Measurements from ENCODE around the gene UACA. TPM values are rescaled to one million over a fixed set of nuclear protein-coding genes. Genes with fewer than 3 reads are reported as not detected.

UACA gene
- total and polyA plus RNA-seq, 9 of the 15 experiments (the other 6 are each of a cell fraction or from before 2014, with no cell fraction given) = 0.06 to 0.33 (median 0.15) TPM; not detected in 5

GRCh38 chr15:70633991-70634390, 129.4 kb downstream of the UACA start:
- in situ Hi-C loops (cut with MboI) = no loop called here
- H3K27ac ChIP-seq (ENCODE audit: extremely low read depth, low read depth, low read length) = no peak overlapping the region
- peaks cover 4 to 47% of the 10 kb centered on the region in 2 experiments; a peak in 4 of 5 replicates for H3K27me3 ChIP-seq (ENCODE audit: control insufficient read depth in 2 of 2, insufficient read depth in 2 of 2, low read length in 2 of 2)
- WGBS (ENCODE audit: insufficient coverage, low coverage, missing lambda C conversion rate) = 2% methylated on average over 7 of the region's 7 CpGs
- H3K79me2 ChIP-seq (ENCODE audit: control insufficient read depth, insufficient read depth, low read length) = no peaks in the 10 kb centered on the region
- DNase-seq (ENCODE audit: extremely low read depth in 1 of 4, low spot score in 3 of 4) = no peak
- no peak for ATAC-seq
- no peak overlapping the region for H3K4me3 ChIP-seq
- CTCF ChIA-PET (ENCODE audit: low intra/inter-chr PET ratio) = no interaction called here
- no peak overlapping the region for H2AFZ ChIP-seq (ENCODE audit: low read depth, low read length)
- no peak overlapping the region for H3K4me2 ChIP-seq (ENCODE audit: insufficient read depth, low read length)
- intact Hi-C loops (cut with micrococcal nuclease) = no loop called here
- POLR2A ChIA-PET = no interaction called here
- peaks cover 3% of the 10 kb centered on the region for H3K9me1 ChIP-seq (ENCODE audit: control insufficient read depth, insufficient read depth, low read length)
- H3K4me1 ChIP-seq (replicated peaks in 1 of 2; ENCODE audit: control insufficient read depth in 2 of 2, insufficient read depth in 2 of 2, low read length in 2 of 2) = peaks cover 2 to 7% of the 10 kb centered on the region in 2 experiments; a peak in 4 of 5 replicates
- BruUV-seq (replicated peaks) = no TSS peak
- no peaks in the 10 kb centered on the region for H3K9me3 ChIP-seq (replicated peaks; ENCODE audit: control insufficient read depth, insufficient read depth, low read depth, low read length)
- FAIRE-seq = no peak
- H3K36me3 ChIP-seq (ENCODE audit: control insufficient read depth, insufficient read depth, low read length) = no peaks in the 10 kb centered on the region
- H4K20me1 ChIP-seq (replicated peaks; ENCODE audit: control insufficient read depth, insufficient read depth, low read length) = no peaks in the 10 kb centered on the region
- no peak overlapping the region for H3K9ac ChIP-seq (ENCODE audit: insufficient read depth in 1 of 2, low read depth in 2 of 2, low read length in 2 of 2)
- TF ChIP-seq ASH1L (IDR thresholded peaks at IDR 0.05; ENCODE audit: borderline replicate concordance, low read depth, partially characterized antibody) (no peak), ATF1 (CRISPR knock-in tag; IDR thresholded peaks at IDR 0.05) (no peak), ATF1 (tag; IDR thresholded peaks at IDR 0.05) (no peak), CHAMP1 (IDR thresholded peaks at IDR 0.05) (no peak), U2AF2 (optimal IDR thresholded peaks at IDR 0.05; ENCODE audit: low read depth, low read length) (no peak), ZNF384 (IDR thresholded peaks at IDR 0.05; ENCODE audit: low read depth, low read length) (no peak), JUN (IDR thresholded peaks at IDR 0.05; ENCODE audit: borderline replicate concordance, low read depth, low read length) (no peak), JUN (CRISPR knock-in tag; IDR thresholded peaks at IDR 0.05; ENCODE audit: borderline replicate concordance) (no peak), ATF2 (CRISPR knock-in tag; IDR thresholded peaks at IDR 0.05) (no peak), CBFB (CRISPR knock-in tag; IDR thresholded peaks at IDR 0.05) (no peak), CCNT2 (IDR thresholded peaks at IDR 0.05; ENCODE audit: borderline replicate concordance, extremely low read depth, insufficient read length, low read depth, low read length) (no peak), ZNF592 (IDR thresholded peaks at IDR 0.05) (no peak), GABPA (tag; conservative IDR thresholded peaks at IDR 0.05; ENCODE audit: low read depth) (no peak), TFE3 (CRISPR knock-in tag; IDR thresholded peaks at IDR 0.05) (no peak)

Measured in K562 (cell line).